ENCODE measurements around the gene RNU6-9. TPM values are rescaled to one million over a fixed set of nuclear protein-coding genes. Genes with fewer than 3 reads are reported as not detected.

RNU6-9 gene
- total RNA-seq, 3 donors from 2014 or later (not counting 1 experiment from before 2014, with no cell fraction given) = not detected

DNA sequence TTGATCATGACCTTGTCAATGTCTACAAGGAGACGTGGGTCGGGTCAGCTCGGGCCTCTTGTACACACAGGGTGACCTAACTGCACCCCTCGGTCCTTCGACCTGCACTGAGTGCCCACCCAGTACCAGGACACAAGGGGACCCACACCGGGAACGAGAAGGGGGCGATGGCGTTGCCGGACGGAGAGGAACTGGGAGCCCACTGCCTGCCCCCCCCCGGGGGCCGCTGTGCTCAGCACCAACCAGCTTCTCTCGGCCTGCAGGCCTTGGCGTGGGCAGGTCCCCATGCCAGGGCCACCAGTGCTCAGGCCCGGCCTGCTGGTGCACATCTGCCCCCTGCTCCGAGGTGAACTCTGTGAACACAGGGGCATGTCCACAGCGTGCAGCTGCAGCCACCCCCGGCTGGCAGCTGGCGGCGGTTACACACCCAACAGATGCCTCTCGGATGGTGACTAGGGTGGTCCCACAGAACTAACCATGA is 19.7 kb upstream of the RNU6-9 start:
- TF ChIP-seq, protein P1, sequence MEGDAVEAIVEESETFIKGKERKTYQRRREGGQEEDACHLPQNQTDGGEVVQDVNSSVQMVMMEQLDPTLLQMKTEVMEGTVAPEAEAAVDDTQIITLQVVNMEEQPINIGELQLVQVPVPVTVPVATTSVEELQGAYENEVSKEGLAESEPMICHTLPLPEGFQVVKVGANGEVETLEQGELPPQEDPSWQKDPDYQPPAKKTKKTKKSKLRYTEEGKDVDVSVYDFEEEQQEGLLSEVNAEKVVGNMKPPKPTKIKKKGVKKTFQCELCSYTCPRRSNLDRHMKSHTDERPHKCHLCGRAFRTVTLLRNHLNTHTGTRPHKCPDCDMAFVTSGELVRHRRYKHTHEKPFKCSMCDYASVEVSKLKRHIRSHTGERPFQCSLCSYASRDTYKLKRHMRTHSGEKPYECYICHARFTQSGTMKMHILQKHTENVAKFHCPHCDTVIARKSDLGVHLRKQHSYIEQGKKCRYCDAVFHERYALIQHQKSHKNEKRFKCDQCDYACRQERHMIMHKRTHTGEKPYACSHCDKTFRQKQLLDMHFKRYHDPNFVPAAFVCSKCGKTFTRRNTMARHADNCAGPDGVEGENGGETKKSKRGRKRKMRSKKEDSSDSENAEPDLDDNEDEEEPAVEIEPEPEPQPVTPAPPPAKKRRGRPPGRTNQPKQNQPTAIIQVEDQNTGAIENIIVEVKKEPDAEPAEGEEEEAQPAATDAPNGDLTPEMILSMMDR (IDR thresholded peaks at IDR 0.05) = no peak

DNA sequence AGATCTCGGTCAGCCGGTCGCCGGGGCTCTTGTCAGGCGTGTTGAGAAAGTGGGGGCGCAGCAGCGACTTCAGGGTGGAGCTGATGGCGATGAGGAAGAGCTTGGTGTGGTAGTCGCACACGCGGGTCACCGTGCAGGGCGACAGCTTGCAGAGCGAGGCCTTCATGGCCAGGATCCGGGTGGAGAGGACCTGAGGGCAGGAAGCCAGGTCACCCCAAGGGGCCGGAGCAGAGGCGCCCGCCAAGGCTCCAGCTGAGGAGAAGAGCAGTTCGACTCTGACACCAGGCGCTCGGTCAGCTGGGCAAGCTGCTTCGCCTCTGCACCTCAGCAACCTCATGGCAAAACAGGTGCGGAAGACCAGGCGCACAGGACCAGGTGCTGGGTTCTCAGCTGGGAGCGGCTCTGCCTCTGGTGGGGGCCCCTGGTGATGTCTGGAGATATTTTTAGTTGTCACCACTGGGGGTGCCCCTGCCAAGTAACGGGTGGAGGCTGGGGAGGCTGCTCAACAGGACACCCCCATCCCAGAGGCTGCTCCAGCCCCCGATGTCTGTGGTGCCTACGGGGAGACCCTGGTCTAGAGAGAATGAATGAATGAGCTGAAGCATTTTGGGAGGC is 17.9 kb upstream of the RNU6-9 start:
- no peak overlapping the region for H3K4me3 ChIP-seq (ENCODE audit: low read length)
- no peak for ATAC-seq
- Mint-ChIP-seq H3K27me3 (ENCODE audit: low read depth in 2 of 2) (no peaks in the 10 kb centered on the region), H3K9me3 (no peaks in the 10 kb centered on the region), H3K4me3 (no peak overlapping the region), H3K36me3 (no peaks in the 10 kb centered on the region), H3K4me1 (peaks cover 0 to 9% of the 10 kb centered on the region in 2 donors), H3K27ac (no peak overlapping the region)
- H3K4me1 ChIP-seq (ENCODE audit: control insufficient read depth, insufficient read depth, low read length) = peaks cover 17% of the 10 kb centered on the region
- H3K27ac ChIP-seq (ENCODE audit: low read length) = no peak overlapping the region
- H3K36me3 ChIP-seq (ENCODE audit: control insufficient read depth, insufficient read depth, low read length) = peaks cover 7% of the 10 kb centered on the region
- WGBS (ENCODE audit: insufficient coverage) = 94% methylated on average over 26 of the region's 28 CpGs
- no peak for DNase-seq
- intact Hi-C loops (cut with micrococcal nuclease) = no loop called here
- H3K27me3 ChIP-seq (ENCODE audit: control insufficient read depth, insufficient read depth, low read length) = no peaks in the 10 kb centered on the region
- TF ChIP-seq, protein P1 (IDR thresholded peaks at IDR 0.05) = no peak
- H3K9me3 ChIP-seq (ENCODE audit: control insufficient read depth, insufficient read depth, low read length) = no peaks in the 10 kb centered on the region

More for the DNA sequence above, 19.7 kb upstream of the RNU6-9 start:
- Histone ChIP-seq H3K36me3 (ENCODE audit: control insufficient read depth, insufficient read depth, low read length) (peaks cover 8% of the 10 kb centered on the region), H3K4me3 (ENCODE audit: low read length) (no peak overlapping the region), H3K27me3 (ENCODE audit: control insufficient read depth, insufficient read depth, low read length) (no peaks in the 10 kb centered on the region), H3K27ac (ENCODE audit: low read length) (no peak overlapping the region), H3K9me3 (ENCODE audit: control insufficient read depth, insufficient read depth, low read length) (no peaks in the 10 kb centered on the region), H3K4me1 (ENCODE audit: control insufficient read depth, insufficient read depth, low read length) (peaks cover 20% of the 10 kb centered on the region)
- WGBS (ENCODE audit: insufficient coverage) = 95% methylated on average over 22 of the region's 22 CpGs
- Mint-ChIP-seq H3K9me3 (no peaks in the 10 kb centered on the region), H3K27me3 (ENCODE audit: low read depth in 2 of 2) (no peaks in the 10 kb centered on the region), H3K4me3 (no peak overlapping the region), H3K36me3 (no peaks in the 10 kb centered on the region), H3K27ac (no peak overlapping the region), H3K4me1 (peaks cover 0 to 9% of the 10 kb centered on the region in 2 donors)
- intact Hi-C loops (cut with micrococcal nuclease) = no loop called here
- no peak for DNase-seq
- no peak for ATAC-seq

DNA sequence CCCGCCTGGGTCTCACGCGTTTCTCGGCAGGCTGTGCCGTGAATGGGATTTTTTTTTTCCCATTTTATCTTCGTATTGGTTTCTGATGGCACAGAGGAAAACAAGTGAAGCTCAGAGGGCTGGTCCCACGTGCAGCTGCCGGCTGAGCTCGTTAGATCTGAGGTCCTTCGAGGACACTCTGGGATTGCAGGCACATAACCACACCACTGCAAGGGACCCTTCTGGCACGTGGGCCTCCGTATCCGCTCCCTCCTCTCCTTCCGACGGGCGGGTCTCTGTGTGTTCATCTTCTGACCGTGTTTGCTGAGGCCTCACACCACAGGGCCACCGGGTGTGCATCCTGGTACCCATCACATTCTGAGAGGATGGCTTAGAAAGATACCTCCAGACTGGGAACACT is 17.2 kb upstream of the RNU6-9 start:
- H3K4me1 Mint-ChIP-seq = peaks cover 0 to 9% of the 10 kb centered on the region in 2 donors
- intact Hi-C loops (cut with micrococcal nuclease) = no loop called here
- Histone ChIP-seq H3K4me3 (ENCODE audit: low read length) (no peak overlapping the region), H3K27ac (ENCODE audit: low read length) (no peak overlapping the region), H3K36me3 (ENCODE audit: control insufficient read depth, insufficient read depth, low read length) (peaks cover 10% of the 10 kb centered on the region), H3K27me3 (ENCODE audit: control insufficient read depth, insufficient read depth, low read length) (no peaks in the 10 kb centered on the region), H3K9me3 (ENCODE audit: control insufficient read depth, insufficient read depth, low read length) (no peaks in the 10 kb centered on the region), H3K4me1 (ENCODE audit: control insufficient read depth, insufficient read depth, low read length) (peaks cover 17% of the 10 kb centered on the region)
- no peak overlapping the region for H3K27ac Mint-ChIP-seq
- H3K36me3 Mint-ChIP-seq = no peaks in the 10 kb centered on the region
- no peaks in the 10 kb centered on the region for H3K27me3 Mint-ChIP-seq (ENCODE audit: low read depth in 2 of 2)
- ATAC-seq = no peak
- H3K4me3 Mint-ChIP-seq = no peak overlapping the region
- no peaks in the 10 kb centered on the region for H3K9me3 Mint-ChIP-seq
- DNase-seq = no peak
- TF ChIP-seq, protein P1 (IDR thresholded peaks at IDR 0.05) = no peak
- 95% methylated on average over 18 of the region's 18 CpGs for WGBS (ENCODE audit: insufficient coverage)

All from natural killer cell (primary cell).